A673 (cell line): Measurements from ENCODE around the gene MAZ.

Experiments
- CTCF ChIP-seq: fragments of 300-800, 200-600 bp; sonication (generic); conservative IDR thresholded peaks from 2 replicates; pipeline ENCODE4 v1.5.1; 2017; ENCODE audit warnings: low read depth, mild to moderate bottlenecking, antibody characterized with exemption, low read length, moderate library complexity, mixed read lengths
- EZH2 ChIP-seq: fragments of 200-600 bp; sonication (generic); IDR thresholded peaks from 2 replicates; pipeline ENCODE4 v1.6.1; 2017; ENCODE audit warnings: borderline replicate concordance, low read depth, mild to moderate bottlenecking, mixed read lengths, antibody characterized with exemption, low read length; ENCODE audit not compliant: poor library complexity, severe bottlenecking

- TF ChIP-seq CTCF = no peak
- no peak for TF ChIP-seq EZH2
Measured at GRCh38 chr16:29767062-29767461, 39.3 kb upstream of the MAZ start.
